ENCODE results near the gene CARD19. TPM values are rescaled to one million over a fixed set of nuclear protein-coding genes. Genes with fewer than 3 reads are reported as not detected.

CARD19 gene, protein sequence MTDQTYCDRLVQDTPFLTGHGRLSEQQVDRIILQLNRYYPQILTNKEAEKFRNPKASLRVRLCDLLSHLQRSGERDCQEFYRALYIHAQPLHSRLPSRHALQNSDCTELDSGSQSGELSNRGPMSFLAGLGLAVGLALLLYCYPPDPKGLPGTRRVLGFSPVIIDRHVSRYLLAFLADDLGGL
- 10 to 100 TPM; 34.7 to 74.4 (median 58.9) TPM for total RNA-seq

DNA sequence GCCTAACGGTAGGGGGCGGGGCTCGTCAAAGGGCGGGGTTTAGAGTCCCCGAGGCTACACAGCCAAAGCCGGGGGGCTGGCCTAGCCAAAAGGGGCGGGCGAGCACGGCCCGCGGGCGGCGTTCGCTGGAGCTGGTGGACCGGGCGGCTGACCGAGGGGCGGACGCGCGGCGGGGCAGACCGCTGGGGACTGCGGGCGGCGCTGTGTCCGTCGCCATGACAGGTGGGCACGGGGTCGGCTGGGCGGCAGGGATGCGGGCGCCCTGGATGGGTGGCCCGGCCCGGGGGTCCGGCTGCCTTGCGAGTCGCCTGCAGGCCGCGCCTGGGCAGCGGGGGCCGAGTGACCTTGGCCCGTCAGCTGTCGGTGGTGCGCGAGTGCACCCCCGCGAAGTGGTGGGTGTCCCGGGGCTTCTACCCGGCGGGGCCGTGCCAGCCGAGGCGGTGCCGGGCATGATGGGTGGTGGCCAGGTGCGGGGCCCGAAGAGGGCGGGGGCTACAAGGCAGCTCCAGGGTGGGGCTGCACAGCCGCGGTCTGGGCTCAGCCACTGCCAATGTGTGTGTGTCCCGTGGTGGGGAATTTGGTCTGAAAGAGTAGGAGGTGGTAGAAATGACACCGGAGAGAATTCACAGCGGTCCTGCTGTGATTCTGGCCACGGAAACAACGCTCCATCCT lies at the start of gene CARD19:
CARD19 (plus strand) TSS at position 87 of the 672 bp plus-strand sequence; CDS start at position 216, 129 bp downstream.
- Histone ChIP-seq H3K27ac (peak within 1 kb of the TSS; percentile 96 to 99 (median 98)), H3K27me3 (no peaks in the 10 kb centered on the region), H3K36me3 (no peaks in the 10 kb centered on the region), H3K9me3 (no peaks in the 10 kb centered on the region), H3K4me1 (peaks cover 6 to 49% (median 39%) of the 10 kb centered on the region in 4 donors), H3K4me3 (peak within 1 kb of the TSS; percentile 99 to 100 (median 99))
- DNase-seq: peak; percentile 55 to 79 (median 78)
- peak; percentile 96 to 98 for TF ChIP-seq POLR2A (IDR thresholded peaks at IDR 0.05)
- TF ChIP-seq, protein P1, sequence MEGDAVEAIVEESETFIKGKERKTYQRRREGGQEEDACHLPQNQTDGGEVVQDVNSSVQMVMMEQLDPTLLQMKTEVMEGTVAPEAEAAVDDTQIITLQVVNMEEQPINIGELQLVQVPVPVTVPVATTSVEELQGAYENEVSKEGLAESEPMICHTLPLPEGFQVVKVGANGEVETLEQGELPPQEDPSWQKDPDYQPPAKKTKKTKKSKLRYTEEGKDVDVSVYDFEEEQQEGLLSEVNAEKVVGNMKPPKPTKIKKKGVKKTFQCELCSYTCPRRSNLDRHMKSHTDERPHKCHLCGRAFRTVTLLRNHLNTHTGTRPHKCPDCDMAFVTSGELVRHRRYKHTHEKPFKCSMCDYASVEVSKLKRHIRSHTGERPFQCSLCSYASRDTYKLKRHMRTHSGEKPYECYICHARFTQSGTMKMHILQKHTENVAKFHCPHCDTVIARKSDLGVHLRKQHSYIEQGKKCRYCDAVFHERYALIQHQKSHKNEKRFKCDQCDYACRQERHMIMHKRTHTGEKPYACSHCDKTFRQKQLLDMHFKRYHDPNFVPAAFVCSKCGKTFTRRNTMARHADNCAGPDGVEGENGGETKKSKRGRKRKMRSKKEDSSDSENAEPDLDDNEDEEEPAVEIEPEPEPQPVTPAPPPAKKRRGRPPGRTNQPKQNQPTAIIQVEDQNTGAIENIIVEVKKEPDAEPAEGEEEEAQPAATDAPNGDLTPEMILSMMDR (IDR thresholded peaks at IDR 0.05): peak in 2 of 6 experiments; percentile 11

DNA sequence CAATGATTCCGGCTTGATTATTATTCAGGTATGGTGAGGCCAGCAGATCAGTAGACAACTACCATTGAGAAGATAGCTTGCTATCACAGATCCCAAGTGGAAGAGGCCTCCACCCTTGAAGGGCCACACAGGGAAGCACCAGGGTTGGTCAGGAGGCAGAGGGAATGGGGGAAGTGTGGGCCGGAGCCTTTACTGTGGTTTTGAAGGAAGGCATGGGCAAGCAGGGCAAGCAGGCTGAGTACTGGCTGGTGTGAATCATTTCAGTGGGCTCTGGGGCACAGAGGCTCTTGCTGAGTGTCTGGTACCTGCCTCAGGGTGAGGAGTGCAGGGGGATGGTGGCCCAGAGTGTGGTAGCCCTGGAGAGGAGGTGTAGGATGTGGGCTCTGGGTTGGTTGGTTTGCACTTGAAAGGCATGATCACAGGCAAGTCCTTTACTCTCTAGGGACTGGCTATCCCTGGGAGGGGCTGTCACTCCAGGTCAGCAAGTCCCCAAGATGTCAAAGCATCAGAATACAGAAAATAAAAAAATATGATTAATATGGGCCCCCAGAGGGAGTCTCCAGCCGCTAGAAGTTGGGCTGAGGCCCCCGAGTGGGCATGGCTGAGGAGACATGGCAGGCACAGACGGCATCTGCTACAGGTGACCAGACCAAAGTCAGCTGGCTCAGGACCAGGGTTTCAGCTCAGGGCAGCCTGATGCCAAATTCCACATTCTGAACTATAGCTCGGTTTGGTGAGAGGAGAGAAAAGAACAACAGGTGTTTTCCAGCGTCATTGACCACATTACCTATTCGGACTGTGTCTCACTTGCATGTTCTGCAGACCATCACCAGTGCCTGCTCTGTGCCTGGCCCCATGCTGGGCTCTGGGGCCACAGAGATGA lies 47.2 kb upstream of the CARD19 start:
- H3K36me3 ChIP-seq: no peaks in the 10 kb centered on the region
- no peak overlapping the region for H3K4me3 ChIP-seq
- no peaks in the 10 kb centered on the region for H3K27me3 ChIP-seq
- TF ChIP-seq, protein P1 (IDR thresholded peaks at IDR 0.05): no peak
- TF ChIP-seq POLR2A (IDR thresholded peaks at IDR 0.05): no peak
- H3K9me3 ChIP-seq: no peaks in the 10 kb centered on the region
- H3K27ac ChIP-seq: no peak overlapping the region
- no peak for DNase-seq
- H3K4me1 ChIP-seq: no peaks in the 10 kb centered on the region

DNA sequence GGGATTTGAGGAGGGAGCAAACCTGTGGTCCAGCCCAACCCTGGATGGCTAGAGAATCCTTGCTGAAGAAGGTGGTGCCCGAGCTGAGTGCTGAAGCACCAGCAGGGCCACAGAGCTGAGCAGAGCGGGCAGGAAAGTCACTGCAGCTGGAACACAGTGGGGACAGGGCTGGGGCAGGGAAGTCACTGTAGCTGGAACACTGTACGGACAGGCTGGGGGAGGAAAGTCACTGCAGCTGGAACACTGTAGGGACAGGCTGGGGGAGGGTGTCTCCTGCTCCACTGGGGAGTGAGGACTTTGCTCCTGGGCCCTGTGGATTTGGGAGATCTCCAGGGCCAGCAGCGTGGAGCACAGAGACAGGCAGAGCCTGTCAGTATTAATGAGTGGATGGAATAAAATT lies 46.5 kb upstream of the CARD19 start:
- H3K9me3 ChIP-seq: no peaks in the 10 kb centered on the region
- no peak overlapping the region for H3K27ac ChIP-seq
- H3K4me1 ChIP-seq: no peaks in the 10 kb centered on the region
- no peak overlapping the region for H3K4me3 ChIP-seq
- TF ChIP-seq, protein P1 (IDR thresholded peaks at IDR 0.05): no peak
- no peak for DNase-seq
- no peaks in the 10 kb centered on the region for H3K36me3 ChIP-seq
- no peaks in the 10 kb centered on the region for H3K27me3 ChIP-seq

DNA sequence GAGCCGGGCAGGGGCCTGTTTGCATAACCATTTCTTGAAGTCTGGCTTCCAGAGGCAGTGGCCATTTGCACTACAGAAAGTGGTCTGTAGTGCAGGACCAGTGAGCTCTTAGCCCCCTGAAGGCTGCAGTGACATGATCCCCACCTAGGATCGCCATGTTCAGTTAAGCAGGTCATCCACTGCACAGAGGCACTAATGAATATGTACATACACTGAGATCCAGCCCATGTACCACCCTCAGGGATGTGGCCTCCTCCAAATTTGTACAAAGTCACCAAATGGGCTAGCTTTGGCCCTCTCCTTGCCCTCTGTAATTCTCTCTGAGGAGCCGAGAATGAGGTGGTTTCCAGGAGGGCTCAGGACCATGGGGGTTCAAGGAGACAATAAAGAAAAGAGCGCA lies 45.8 kb upstream of the CARD19 start:
- Histone ChIP-seq H3K4me1 (no peaks in the 10 kb centered on the region), H3K27ac (no peak overlapping the region), H3K27me3 (no peaks in the 10 kb centered on the region), H3K36me3 (no peaks in the 10 kb centered on the region), H3K4me3 (no peak overlapping the region), H3K9me3 (no peaks in the 10 kb centered on the region)
- no peak for DNase-seq
- TF ChIP-seq, protein P1 (IDR thresholded peaks at IDR 0.05): no peak
- no peak for TF ChIP-seq POLR2A (IDR thresholded peaks at IDR 0.05)

DNA sequence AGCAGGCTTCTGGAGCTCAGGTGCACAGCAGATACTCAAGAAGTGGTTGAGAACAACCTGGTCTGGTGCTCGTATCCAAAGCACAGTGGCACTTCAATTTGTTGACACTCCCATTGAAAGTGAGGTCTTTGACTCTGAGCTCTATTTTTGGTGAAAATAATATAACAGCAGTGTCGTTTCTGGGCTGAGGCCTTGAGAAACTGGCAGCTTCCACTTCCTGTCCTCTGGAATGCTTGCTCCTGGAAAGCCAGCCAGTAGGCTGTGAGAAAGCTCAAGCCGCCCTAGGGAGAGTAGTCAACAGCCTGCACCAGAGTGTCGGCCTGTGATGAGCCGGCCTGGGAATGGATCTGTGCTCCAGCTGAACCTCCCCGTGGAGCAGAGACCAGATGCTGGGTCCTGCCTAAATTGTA lies 44.3 kb upstream of the CARD19 start:
- Histone ChIP-seq H3K27me3 (no peaks in the 10 kb centered on the region), H3K27ac (peak overlapping the region in 3 of 4 donors; percentile 17 to 46 (median 27)), H3K4me1 (no peaks in the 10 kb centered on the region), H3K9me3 (no peaks in the 10 kb centered on the region), H3K36me3 (no peaks in the 10 kb centered on the region), H3K4me3 (no peak overlapping the region)
- no peak for DNase-seq
- TF ChIP-seq, protein P1 (IDR thresholded peaks at IDR 0.05): no peak
- TF ChIP-seq POLR2A (IDR thresholded peaks at IDR 0.05): no peak

All from Peyer's patch (tissue), 4 donors.